HepG2 (cell line): ENCODE results near the gene NRGN. TPM values are rescaled to one million over a fixed set of nuclear protein-coding genes. Genes with fewer than 3 reads are reported as not detected.

Experiments
- ATAC-seq: fragments of 200-7000 bp; cut with Tn5 transposase; 3 replicates; pipeline ENCODE4 v1.9.1; 2020; ENCODE audit warnings: mild to moderate bottlenecking, moderate library complexity
- BruUV-seq: library from RNA; stranded (reverse); fragments of 400-500 nt; replicated peaks from 2 replicates; lab custom pipeline; 2021; lab: Mats Ljungman, UMichigan
- CTCF ChIA-PET: fragments of 300-600 bp; formaldehyde crosslinking; extraction: SDS; loops from one replicate; lab custom pipeline; 2021; ENCODE audit warnings: low total read pairs, inconsistent platforms, low intra/inter-chr PET ratio; lab: Yijun Ruan, JAX
- POLR2A ChIA-PET: fragments of 350-600 bp; sonication (Branson Sonifier 250); formaldehyde crosslinking; loops from one replicate; lab custom pipeline; 2020; ENCODE audit warnings: antibody characterized with exemption, inconsistent platforms; lab: Yijun Ruan, JAX
- DNase-seq: peaks from one replicate; pipeline ENCODE4 v3.0.0-alpha.2; 2015; ENCODE audit warnings: low spot score
- FAIRE-seq: peaks from 3 replicates; lab custom pipeline; 2011; peaks lifted over from hg19 to GRCh38; lab: Jason Lieb, UNC
- H2AFZ ChIP-seq: one replicate; pipeline ENCODE4 v1.6.1; 2011; ENCODE audit warnings: low read length, inconsistent platforms
- H3K27ac ChIP-seq: fragments of 300-600 bp; 3 replicates; pipeline ENCODE4 v1.8.0; 2011; ENCODE audit warnings: mixed run types, mild to moderate bottlenecking, mixed read lengths, low read length, inconsistent platforms; ENCODE audit not compliant: insufficient read depth; ENCODE audit errors: extremely low read length
- H3K27me3 ChIP-seq, 2 experiments: fragments of 200-600 bp in 1 of 2; 2 replicates in 1 of 2; 3 replicates in 1 of 2; pipeline versions ENCODE4 v1.6.0 to v1.8.0; 2011; ENCODE audit warnings: low read length in 2 of 2, mild to moderate bottlenecking in 2 of 2, moderate library complexity in 2 of 2, inconsistent platforms in 1 of 2; ENCODE audit not compliant: insufficient read depth in 2 of 2, control insufficient read depth in 1 of 2
- H3K36me3 ChIP-seq, 2 experiments: fragments of 200-600 bp in 1 of 2; replicated peaks in 1 of 2; 2 replicates in 1 of 2; 3 replicates in 1 of 2; pipeline versions ENCODE4 v1.5.1 to v1.8.0; 2011; ENCODE audit warnings: low read length in 2 of 2, inconsistent platforms in 1 of 2; ENCODE audit not compliant: insufficient read depth in 2 of 2, control insufficient read depth in 1 of 2
- H3K4me1 ChIP-seq: 2 replicates; pipeline ENCODE4 v1.5.1; 2012; ENCODE audit warnings: low read length, inconsistent platforms; ENCODE audit not compliant: insufficient read depth
- H3K4me2 ChIP-seq: 2 replicates; pipeline ENCODE4 v1.6.0; 2011; ENCODE audit warnings: low read depth, low read length, inconsistent platforms
- H3K4me3 ChIP-seq, 3 experiments: fragments of 200-600 bp in 1 of 3; sonication (generic), shearing (Covaris generic) in 1 of 3; replicated peaks in 1 of 3; 2 replicates each; pipeline ENCODE4 v1.5.1; 2011 to 2016; ENCODE audit warnings: low read length in 3 of 3, inconsistent platforms in 2 of 3, low read depth in 2 of 3, mild to moderate bottlenecking in 2 of 3, control low read depth in 1 of 3, mixed read lengths in 1 of 3; ENCODE audit not compliant: insufficient read depth in 1 of 3
- H3K79me2 ChIP-seq: one replicate; pipeline ENCODE4 v1.6.1; 2011; ENCODE audit warnings: low read length, inconsistent platforms; ENCODE audit not compliant: insufficient read depth
- H3K9ac ChIP-seq: 2 replicates; pipeline ENCODE4 v1.6.0; 2011; ENCODE audit warnings: mild to moderate bottlenecking, low read depth, low read length, inconsistent platforms; ENCODE audit not compliant: insufficient read depth
- H3K9me3 ChIP-seq: 2 replicates; pipeline ENCODE4 v1.5.1; 2012; ENCODE audit warnings: mild to moderate bottlenecking, low read length
- H4K20me1 ChIP-seq: 2 replicates; pipeline ENCODE4 v1.6.0; 2011; ENCODE audit warnings: inconsistent platforms, mild to moderate bottlenecking, low read length, moderate library complexity; ENCODE audit not compliant: insufficient read depth
- ATM ChIP-seq: fragments of 450-650 bp; IDR thresholded peaks from 2 replicates; pipeline ENCODE4 v1.7.1; 2017; ENCODE audit warnings: mild to moderate bottlenecking, borderline replicate concordance
- HNRNPK ChIP-seq: fragments of 200-400 bp; formaldehyde crosslinking; IDR thresholded peaks from 2 replicates; pipeline ENCODE4 v1.6.1; 2018; ENCODE audit warnings: low read length, low read depth, moderate library complexity, mild to moderate bottlenecking; ENCODE audit not compliant: poor library complexity, severe bottlenecking
- MIER2 ChIP-seq: IDR thresholded peaks from 2 replicates; pipeline ENCODE4 v1.6.1; 2016; ENCODE audit warnings: missing biosample characterization, missing genetic modification reagents
- POLR2A ChIP-seq, 2 experiments: IDR thresholded peaks; 2 replicates each; pipeline ENCODE4 v1.6.1; 2011; ENCODE audit warnings: low read depth in 2 of 2, low read length in 2 of 2, mild to moderate bottlenecking in 1 of 2, moderate library complexity in 1 of 2; ENCODE audit not compliant: insufficient read depth in 1 of 2
- ZFP36L1 ChIP-seq: sonication (generic); formaldehyde crosslinking; IDR thresholded peaks from 2 replicates; pipeline ENCODE4 v1.8.0; 2022; ENCODE audit warnings: mild to moderate bottlenecking, missing genetic modification reagents, moderate library complexity
- ZNF225 ChIP-seq: sonication (generic); formaldehyde crosslinking; IDR thresholded peaks from 2 replicates; pipeline ENCODE4 v1.4.0; 2020; ENCODE audit warnings: mild to moderate bottlenecking, missing genetic modification reagents
- ZNF34 ChIP-seq: sonication (generic); formaldehyde crosslinking; IDR thresholded peaks from 2 replicates; pipeline ENCODE4 v1.4.0; 2020; ENCODE audit warnings: mild to moderate bottlenecking, missing genetic modification reagents, borderline replicate concordance
- ZNF547 ChIP-seq: sonication (generic); formaldehyde crosslinking; IDR thresholded peaks from 2 replicates; pipeline ENCODE4 v1.5.1; 2020; ENCODE audit warnings: mild to moderate bottlenecking, missing genetic modification reagents
- ZNF569 ChIP-seq: sonication (generic); formaldehyde crosslinking; IDR thresholded peaks from 2 replicates; pipeline ENCODE4 v1.5.0; 2020; ENCODE audit warnings: mild to moderate bottlenecking, missing genetic modification reagents, moderate library complexity, borderline replicate concordance
- ZNF652 ChIP-seq: IDR thresholded peaks from 2 replicates; pipeline ENCODE4 v1.6.1; 2016; ENCODE audit warnings: low read depth, borderline replicate concordance
- ZSCAN29 ChIP-seq: sonication (generic); formaldehyde crosslinking; conservative IDR thresholded peaks from 2 replicates; pipeline ENCODE4 v1.4.0; 2020; ENCODE audit warnings: mild to moderate bottlenecking, missing genetic modification reagents
- WGBS: methylation state at CpG from one replicate; pipeline ENCODE4 v1.1.6; 2017; ENCODE audit warnings: low lambda C conversion rate; 5-methylcytosine and 5-hydroxymethylcytosine counted together
- in situ Hi-C: cut with HindIII; loops from 2 replicates; pipeline ENCODE4 v1.10.0; 2017; ENCODE audit warnings: low pct_unique_long_range_greater_than_20kb; ENCODE audit not compliant: extremely low pct_ligation_motif_present
- intact Hi-C: fragments of 100-400 bp; cut with micrococcal nuclease; formaldehyde crosslinking; loops from one replicate; pipeline ENCODE4 v1.10.0; 2022; ENCODE audit not compliant: unreplicated experiment
- polyA plus RNA-seq, 8 experiments: library from polyadenylated mRNA; depleted of rRNA in 3 of 8; stranded (reverse) in 7 of 8; unstranded in 1 of 8; fragments of >200 nt; fragmentation: Illumina TruSeq in 4 of 8; extraction: Trizol in 4 of 8; gene quantifications; 2 replicates each; pipeline versions ENCODE4 v1.2.1 to v1.2.3, GENCODE V29; 2011 to 2016; ENCODE audit warnings: low read depth in 4 of 8, missing spikeins in 1 of 8, mixed read lengths in 1 of 8; ENCODE audit not compliant: insufficient read depth in 1 of 8
- total RNA-seq, 5 experiments: library from RNA; depleted of rRNA; stranded (reverse); fragments of >200 nt; fragmentation: Illumina TruSeq; extraction: Trizol; gene quantifications; 2 replicates each; pipeline ENCODE4 v1.2.3, GENCODE V29; 2016; ENCODE audit warnings: low read depth in 1 of 5
- TF ChIP-seq, protein P1 (sequence below): sonication (generic); formaldehyde crosslinking; IDR thresholded peaks from 2 replicates; pipeline ENCODE4 v1.9.0; 2022; ENCODE audit warnings: missing genetic modification reagents, mild to moderate bottlenecking, borderline replicate concordance
- TF ChIP-seq, protein P2 (sequence below): sonication (generic); formaldehyde crosslinking; conservative IDR thresholded peaks from 2 replicates; pipeline ENCODE4 v1.4.0; 2020; ENCODE audit warnings: mild to moderate bottlenecking, missing genetic modification reagents, moderate library complexity
- TF ChIP-seq, protein P3 (sequence below): sonication (generic); formaldehyde crosslinking; IDR thresholded peaks from 2 replicates; pipeline ENCODE4 v1.4.0; 2020; ENCODE audit warnings: missing genetic modification reagents; ENCODE audit errors: not compliant biosample characterization
- TF ChIP-seq, protein P4 (sequence below): sonication (generic); formaldehyde crosslinking; IDR thresholded peaks from 2 replicates; pipeline ENCODE4 v1.4.0; 2020; ENCODE audit warnings: mild to moderate bottlenecking, missing genetic modification reagents

Gene NRGN
- total and polyA plus RNA-seq, 2 of the 13 experiments (the other 11 are each of a cell fraction or from before 2014, with no cell fraction given): 0.22 TPM; not detected in 1

DNA sequence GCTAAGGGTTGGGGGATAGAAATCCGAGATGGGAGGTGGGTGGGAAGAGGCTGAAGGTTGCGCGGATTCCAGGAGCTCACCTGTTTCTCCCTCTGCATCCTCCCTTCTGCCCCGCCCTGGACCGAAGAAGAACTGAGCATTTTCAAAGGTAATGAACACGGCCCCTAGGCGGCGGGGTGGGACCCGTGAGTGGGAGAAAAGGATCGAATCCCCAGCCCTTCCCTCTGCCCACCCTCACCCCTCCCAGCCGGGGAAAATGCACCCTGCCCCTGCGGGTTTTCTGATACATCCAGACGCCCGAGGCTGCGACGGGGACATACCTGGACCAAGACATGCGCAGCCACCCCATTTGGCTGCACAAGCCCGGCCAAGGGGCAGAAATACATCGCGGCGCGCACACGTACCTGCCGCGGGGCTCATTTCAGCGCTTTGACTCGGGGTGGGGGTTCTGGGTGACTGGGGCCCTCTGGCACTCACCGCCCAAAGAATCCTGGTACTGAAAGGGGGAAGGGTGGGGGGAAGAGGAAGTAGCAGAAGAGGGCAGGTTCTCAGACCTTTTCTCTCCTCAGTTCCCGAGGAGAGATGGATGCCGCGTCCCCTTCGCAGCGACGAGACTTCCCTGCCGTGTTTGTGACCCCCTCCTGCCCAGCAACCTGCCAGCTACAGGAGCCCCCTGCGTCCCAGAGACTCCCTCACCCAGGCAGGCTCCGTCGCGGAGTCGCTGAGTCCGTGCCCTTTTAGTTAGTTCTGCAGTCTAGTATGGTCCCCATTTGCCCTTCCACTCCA, 6.3 kb downstream of the NRGN start:
- BruUV-seq: no TSS peak
- H4K20me1 ChIP-seq: no peaks in the 10 kb centered on the region
- no peaks in the 10 kb centered on the region for H3K36me3 ChIP-seq
- peaks cover 38% of the 10 kb centered on the region for H3K4me1 ChIP-seq
- peak overlapping the region; percentile 51 for H3K27ac ChIP-seq
- POLR2A ChIA-PET: interaction anchor here (0.6 to 4.7 kb wide), 17 partner anchors 8 to 1142 kb away, joined by 3 to 48 read pairs (median 5); partner anchors contain the start of genes ESAM, MSANTD2, SIAE and SPA17
- ATAC-seq (peak; percentile 34), DNase-seq (no peak), FAIRE-seq (no peak)
- no peaks in the 10 kb centered on the region for H3K79me2 ChIP-seq
- CTCF ChIA-PET: interaction anchor here (0.7 to 2.3 kb wide), 4 partner anchors 17 to 91 kb away, joined by 3 to 8 read pairs (median 3); partner anchors contain the start of gene MSANTD2
- no peaks in the 10 kb centered on the region for H3K9me3 ChIP-seq
- peaks cover 0 to 71% of the 10 kb centered on the region in 2 experiments; a peak in 3 of 5 replicates for H3K27me3 ChIP-seq
- peak overlapping the region; percentile 80 for H2AFZ ChIP-seq
- intact Hi-C loops (loop anchor here (2.0 to 10.0 kb wide), 3 partner anchors 17 to 73 kb away; partner anchors contain the start of genes ESAM, SIAE and SPA17), in situ Hi-C loops (no loop called here)
- peak overlapping the region; percentile 70 to 86 (median 78) for H3K4me3 ChIP-seq
- WGBS: 13% methylated on average over 31 of the region's 41 CpGs
- peak overlapping the region; percentile 59 for H3K9ac ChIP-seq
- peak overlapping the region; percentile 100 for H3K4me2 ChIP-seq
- TF ChIP-seq ZNF34 (CRISPR knock-in tag) (0 out of 2 replicates have a peak, but pooled peaks have one; percentile 63), ZSCAN29 (no peak), POLR2A (IDR thresholded peaks at IDR 0.05; ENCODE audit: insufficient read depth in 1 of 2, low read depth in 2 of 2, low read length in 2 of 2) (no peak), ZNF652 (CRISPR knock-in tag) (no peak), HNRNPK (no peak), ZFP36L1 (CRISPR knock-in tag) (no peak), ATM (no peak), ZNF569 (CRISPR knock-in tag) (no peak), ZNF225 (CRISPR knock-in tag) (no peak), MIER2 (CRISPR knock-in tag) (no peak), ZNF547 (CRISPR knock-in tag) (0 out of 2 replicates have a peak, but pooled peaks have one; percentile 59)
- TF ChIP-seq, protein P1, sequence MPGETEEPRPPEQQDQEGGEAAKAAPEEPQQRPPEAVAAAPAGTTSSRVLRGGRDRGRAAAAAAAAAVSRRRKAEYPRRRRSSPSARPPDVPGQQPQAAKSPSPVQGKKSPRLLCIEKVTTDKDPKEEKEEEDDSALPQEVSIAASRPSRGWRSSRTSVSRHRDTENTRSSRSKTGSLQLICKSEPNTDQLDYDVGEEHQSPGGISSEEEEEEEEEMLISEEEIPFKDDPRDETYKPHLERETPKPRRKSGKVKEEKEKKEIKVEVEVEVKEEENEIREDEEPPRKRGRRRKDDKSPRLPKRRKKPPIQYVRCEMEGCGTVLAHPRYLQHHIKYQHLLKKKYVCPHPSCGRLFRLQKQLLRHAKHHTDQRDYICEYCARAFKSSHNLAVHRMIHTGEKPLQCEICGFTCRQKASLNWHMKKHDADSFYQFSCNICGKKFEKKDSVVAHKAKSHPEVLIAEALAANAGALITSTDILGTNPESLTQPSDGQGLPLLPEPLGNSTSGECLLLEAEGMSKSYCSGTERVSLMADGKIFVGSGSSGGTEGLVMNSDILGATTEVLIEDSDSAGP (CRISPR knock-in tag): no peak; the same call in 1 of the 2 replicates
- TF ChIP-seq, protein P2, sequence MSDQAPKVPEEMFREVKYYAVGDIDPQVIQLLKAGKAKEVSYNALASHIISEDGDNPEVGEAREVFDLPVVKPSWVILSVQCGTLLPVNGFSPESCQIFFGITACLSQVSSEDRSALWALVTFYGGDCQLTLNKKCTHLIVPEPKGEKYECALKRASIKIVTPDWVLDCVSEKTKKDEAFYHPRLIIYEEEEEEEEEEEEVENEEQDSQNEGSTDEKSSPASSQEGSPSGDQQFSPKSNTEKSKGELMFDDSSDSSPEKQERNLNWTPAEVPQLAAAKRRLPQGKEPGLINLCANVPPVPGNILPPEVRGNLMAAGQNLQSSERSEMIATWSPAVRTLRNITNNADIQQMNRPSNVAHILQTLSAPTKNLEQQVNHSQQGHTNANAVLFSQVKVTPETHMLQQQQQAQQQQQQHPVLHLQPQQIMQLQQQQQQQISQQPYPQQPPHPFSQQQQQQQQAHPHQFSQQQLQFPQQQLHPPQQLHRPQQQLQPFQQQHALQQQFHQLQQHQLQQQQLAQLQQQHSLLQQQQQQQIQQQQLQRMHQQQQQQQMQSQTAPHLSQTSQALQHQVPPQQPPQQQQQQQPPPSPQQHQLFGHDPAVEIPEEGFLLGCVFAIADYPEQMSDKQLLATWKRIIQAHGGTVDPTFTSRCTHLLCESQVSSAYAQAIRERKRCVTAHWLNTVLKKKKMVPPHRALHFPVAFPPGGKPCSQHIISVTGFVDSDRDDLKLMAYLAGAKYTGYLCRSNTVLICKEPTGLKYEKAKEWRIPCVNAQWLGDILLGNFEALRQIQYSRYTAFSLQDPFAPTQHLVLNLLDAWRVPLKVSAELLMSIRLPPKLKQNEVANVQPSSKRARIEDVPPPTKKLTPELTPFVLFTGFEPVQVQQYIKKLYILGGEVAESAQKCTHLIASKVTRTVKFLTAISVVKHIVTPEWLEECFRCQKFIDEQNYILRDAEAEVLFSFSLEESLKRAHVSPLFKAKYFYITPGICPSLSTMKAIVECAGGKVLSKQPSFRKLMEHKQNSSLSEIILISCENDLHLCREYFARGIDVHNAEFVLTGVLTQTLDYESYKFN (CRISPR knock-in tag): no peak; the same call in 1 of the 2 replicates
- TF ChIP-seq, protein P3, sequence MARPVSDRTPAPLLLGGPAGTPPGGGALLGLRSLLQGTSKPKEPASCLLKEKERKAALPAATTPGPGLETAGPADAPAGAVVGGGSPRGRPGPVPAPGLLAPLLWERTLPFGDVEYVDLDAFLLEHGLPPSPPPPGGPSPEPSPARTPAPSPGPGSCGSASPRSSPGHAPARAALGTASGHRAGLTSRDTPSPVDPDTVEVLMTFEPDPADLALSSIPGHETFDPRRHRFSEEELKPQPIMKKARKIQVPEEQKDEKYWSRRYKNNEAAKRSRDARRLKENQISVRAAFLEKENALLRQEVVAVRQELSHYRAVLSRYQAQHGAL (CRISPR knock-in tag): no peak
- TF ChIP-seq, protein P4, sequence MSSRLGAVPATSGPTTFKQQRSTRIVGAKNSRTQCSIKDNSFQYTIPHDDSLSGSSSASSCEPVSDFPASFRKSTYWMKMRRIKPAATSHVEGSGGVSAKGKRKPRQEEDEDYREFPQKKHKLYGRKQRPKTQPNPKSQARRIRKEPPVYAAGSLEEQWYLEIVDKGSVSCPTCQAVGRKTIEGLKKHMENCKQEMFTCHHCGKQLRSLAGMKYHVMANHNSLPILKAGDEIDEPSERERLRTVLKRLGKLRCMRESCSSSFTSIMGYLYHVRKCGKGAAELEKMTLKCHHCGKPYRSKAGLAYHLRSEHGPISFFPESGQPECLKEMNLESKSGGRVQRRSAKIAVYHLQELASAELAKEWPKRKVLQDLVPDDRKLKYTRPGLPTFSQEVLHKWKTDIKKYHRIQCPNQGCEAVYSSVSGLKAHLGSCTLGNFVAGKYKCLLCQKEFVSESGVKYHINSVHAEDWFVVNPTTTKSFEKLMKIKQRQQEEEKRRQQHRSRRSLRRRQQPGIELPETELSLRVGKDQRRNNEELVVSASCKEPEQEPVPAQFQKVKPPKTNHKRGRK: 0 out of 2 replicates have a peak, but pooled peaks have one; percentile 23
